ENCODE measurements around the gene PIEZO1. TPM values are rescaled to one million over a fixed set of nuclear protein-coding genes. Genes with fewer than 3 reads are reported as not detected.

Gene PIEZO1
- total RNA-seq, 1 donor from 2014 or later: 247 TPM

DNA sequence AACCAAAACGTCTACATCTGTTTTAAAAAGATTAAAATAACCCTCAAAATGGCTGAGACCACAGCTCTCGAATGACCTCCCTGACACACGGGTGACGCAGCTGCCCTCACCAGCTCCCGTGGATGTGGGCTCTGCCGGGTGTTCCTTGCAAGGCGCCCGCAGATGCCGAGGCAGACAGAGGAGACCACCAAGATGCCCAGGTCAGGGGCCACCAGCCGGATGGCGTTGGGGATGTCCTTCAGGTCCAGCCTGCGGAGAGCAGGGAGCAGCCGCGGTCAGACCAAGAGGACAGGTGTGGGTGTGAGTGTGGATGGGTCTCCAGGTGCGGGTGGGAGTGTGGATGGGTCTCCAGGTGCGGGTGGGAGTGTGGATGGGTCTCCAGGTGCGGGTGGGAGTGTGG is 43.7 kb downstream of the PIEZO1 start:
- TF ChIP-seq, protein P1, sequence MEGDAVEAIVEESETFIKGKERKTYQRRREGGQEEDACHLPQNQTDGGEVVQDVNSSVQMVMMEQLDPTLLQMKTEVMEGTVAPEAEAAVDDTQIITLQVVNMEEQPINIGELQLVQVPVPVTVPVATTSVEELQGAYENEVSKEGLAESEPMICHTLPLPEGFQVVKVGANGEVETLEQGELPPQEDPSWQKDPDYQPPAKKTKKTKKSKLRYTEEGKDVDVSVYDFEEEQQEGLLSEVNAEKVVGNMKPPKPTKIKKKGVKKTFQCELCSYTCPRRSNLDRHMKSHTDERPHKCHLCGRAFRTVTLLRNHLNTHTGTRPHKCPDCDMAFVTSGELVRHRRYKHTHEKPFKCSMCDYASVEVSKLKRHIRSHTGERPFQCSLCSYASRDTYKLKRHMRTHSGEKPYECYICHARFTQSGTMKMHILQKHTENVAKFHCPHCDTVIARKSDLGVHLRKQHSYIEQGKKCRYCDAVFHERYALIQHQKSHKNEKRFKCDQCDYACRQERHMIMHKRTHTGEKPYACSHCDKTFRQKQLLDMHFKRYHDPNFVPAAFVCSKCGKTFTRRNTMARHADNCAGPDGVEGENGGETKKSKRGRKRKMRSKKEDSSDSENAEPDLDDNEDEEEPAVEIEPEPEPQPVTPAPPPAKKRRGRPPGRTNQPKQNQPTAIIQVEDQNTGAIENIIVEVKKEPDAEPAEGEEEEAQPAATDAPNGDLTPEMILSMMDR (IDR thresholded peaks at IDR 0.05; ENCODE audit: insufficient read depth, low read depth, low read length): no peak
- no peak for TF ChIP-seq EZH2 (IDR thresholded peaks at IDR 0.05; ENCODE audit: insufficient read depth, low read length)
- Histone ChIP-seq H3K4me3 (ENCODE audit: insufficient read depth, low read depth, low read length) (no peak overlapping the region), H3K36me3 (ENCODE audit: insufficient read depth, low read length) (peaks cover 2% of the 10 kb centered on the region), H4K20me1 (ENCODE audit: insufficient read depth, low read length) (peaks cover 74% of the 10 kb centered on the region), H3K27ac (ENCODE audit: low read depth, low read length) (no peak overlapping the region), H3K9me3 (ENCODE audit: insufficient read depth, low read depth, low read length) (no peaks in the 10 kb centered on the region), H3K4me2 (ENCODE audit: low read length) (no peak overlapping the region), H3K79me2 (ENCODE audit: insufficient read depth, low read length) (peaks cover 24% of the 10 kb centered on the region), H3K27me3 (ENCODE audit: insufficient read depth, low read length) (no peaks in the 10 kb centered on the region), H3K4me1 (ENCODE audit: insufficient read depth, low read length) (no peaks in the 10 kb centered on the region), H2AFZ (ENCODE audit: low read depth, low read length) (no peak overlapping the region), H3K9ac (ENCODE audit: low read length) (no peak overlapping the region)
- FAIRE-seq (no peak), DNase-seq (ENCODE audit: low read depth) (no peak)
- Mint-ChIP-seq H3K4me3 (ENCODE audit: unreplicated experiment) (no peak overlapping the region), H3K36me3 (ENCODE audit: low read depth, unreplicated experiment) (no peaks in the 10 kb centered on the region), H3K27ac (ENCODE audit: unreplicated experiment) (no peak overlapping the region), H3K27me3 (ENCODE audit: low read depth, unreplicated experiment) (no peaks in the 10 kb centered on the region), H3K9me3 (ENCODE audit: unreplicated experiment) (no peaks in the 10 kb centered on the region), H3K4me1 (ENCODE audit: low read depth, unreplicated experiment) (no peaks in the 10 kb centered on the region)

DNA sequence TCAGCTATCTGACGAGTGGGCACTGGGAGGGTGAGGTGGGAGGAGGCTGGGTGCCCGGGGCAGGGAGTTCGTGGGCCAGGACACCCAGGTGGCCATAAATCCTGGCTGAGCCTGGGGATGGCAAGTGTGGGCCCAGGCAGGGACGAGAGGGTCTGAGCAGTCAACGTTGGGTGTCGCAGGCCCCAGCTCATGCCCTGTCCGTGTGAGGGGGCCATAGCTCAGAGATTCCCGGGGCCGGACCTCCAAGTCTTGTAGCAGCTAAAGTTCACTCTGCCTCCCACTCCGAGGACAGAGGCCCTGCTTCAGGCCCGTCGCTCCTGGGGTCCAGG is 44.3 kb downstream of the PIEZO1 start:
- H3K27me3 ChIP-seq (ENCODE audit: insufficient read depth, low read length): no peaks in the 10 kb centered on the region
- Mint-ChIP-seq H3K27ac (ENCODE audit: unreplicated experiment) (no peak overlapping the region), H3K9me3 (ENCODE audit: unreplicated experiment) (no peaks in the 10 kb centered on the region), H3K4me1 (ENCODE audit: low read depth, unreplicated experiment) (no peaks in the 10 kb centered on the region), H3K27me3 (ENCODE audit: low read depth, unreplicated experiment) (no peaks in the 10 kb centered on the region), H3K36me3 (ENCODE audit: low read depth, unreplicated experiment) (no peaks in the 10 kb centered on the region), H3K4me3 (ENCODE audit: unreplicated experiment) (no peak overlapping the region)
- H3K9me3 ChIP-seq (ENCODE audit: insufficient read depth, low read depth, low read length): no peaks in the 10 kb centered on the region
- no peak overlapping the region for H3K27ac ChIP-seq (ENCODE audit: low read depth, low read length)
- H3K4me1 ChIP-seq (ENCODE audit: insufficient read depth, low read length): no peaks in the 10 kb centered on the region
- peaks cover 27% of the 10 kb centered on the region for H3K79me2 ChIP-seq (ENCODE audit: insufficient read depth, low read length)
- H3K4me2 ChIP-seq (ENCODE audit: low read length): no peak overlapping the region
- no peak overlapping the region for H3K4me3 ChIP-seq (ENCODE audit: insufficient read depth, low read depth, low read length)
- H3K36me3 ChIP-seq (ENCODE audit: insufficient read depth, low read length): peaks cover 2% of the 10 kb centered on the region
- H4K20me1 ChIP-seq (ENCODE audit: insufficient read depth, low read length): peaks cover 74% of the 10 kb centered on the region
- no peak overlapping the region for H2AFZ ChIP-seq (ENCODE audit: low read depth, low read length)
- H3K9ac ChIP-seq (ENCODE audit: low read length): no peak overlapping the region
- no peak for FAIRE-seq
- DNase-seq (ENCODE audit: low read depth): no peak
- no peak for TF ChIP-seq EZH2 (IDR thresholded peaks at IDR 0.05; ENCODE audit: insufficient read depth, low read length)
- TF ChIP-seq, protein P1 (IDR thresholded peaks at IDR 0.05; ENCODE audit: insufficient read depth, low read depth, low read length): no peak

- no peak overlapping the region for H3K4me3 Mint-ChIP-seq (ENCODE audit: unreplicated experiment)
- Histone ChIP-seq H3K9me3 (ENCODE audit: insufficient read depth, low read depth, low read length) (no peaks in the 10 kb centered on the region), H3K27me3 (ENCODE audit: insufficient read depth, low read length) (no peaks in the 10 kb centered on the region), H3K4me2 (ENCODE audit: low read length) (no peak overlapping the region), H3K4me3 (ENCODE audit: insufficient read depth, low read depth, low read length) (no peak overlapping the region), H3K27ac (ENCODE audit: low read depth, low read length) (no peak overlapping the region), H4K20me1 (ENCODE audit: insufficient read depth, low read length) (peaks cover 79% of the 10 kb centered on the region), H3K4me1 (ENCODE audit: insufficient read depth, low read length) (no peaks in the 10 kb centered on the region), H3K9ac (ENCODE audit: low read length) (no peak overlapping the region), H2AFZ (ENCODE audit: low read depth, low read length) (no peak overlapping the region), H3K79me2 (ENCODE audit: insufficient read depth, low read length) (peaks cover 32% of the 10 kb centered on the region), H3K36me3 (ENCODE audit: insufficient read depth, low read length) (peaks cover 2% of the 10 kb centered on the region)
- H3K9me3 Mint-ChIP-seq (ENCODE audit: unreplicated experiment): no peaks in the 10 kb centered on the region
- DNase-seq (ENCODE audit: low read depth) (no peak), FAIRE-seq (no peak)
- H3K27ac Mint-ChIP-seq (ENCODE audit: unreplicated experiment): no peak overlapping the region
- no peaks in the 10 kb centered on the region for H3K4me1 Mint-ChIP-seq (ENCODE audit: low read depth, unreplicated experiment)
- TF ChIP-seq, protein P1 (IDR thresholded peaks at IDR 0.05; ENCODE audit: insufficient read depth, low read depth, low read length): no peak
- TF ChIP-seq EZH2 (IDR thresholded peaks at IDR 0.05; ENCODE audit: insufficient read depth, low read length): no peak
- no peaks in the 10 kb centered on the region for H3K27me3 Mint-ChIP-seq (ENCODE audit: low read depth, unreplicated experiment)
- H3K36me3 Mint-ChIP-seq (ENCODE audit: low read depth, unreplicated experiment): no peaks in the 10 kb centered on the region
Measured at GRCh38 chr16:88739977-88740726, 44.9 kb downstream of the PIEZO1 start.

Measured in astrocyte (in vitro differentiated cells and primary cell).